HCT116 (cell line): ENCODE results near the gene THBD. TPM values are rescaled to one million over a fixed set of nuclear protein-coding genes. Genes with fewer than 3 reads are reported as not detected.

Experiments
- ATAC-seq: fragments of 200-7000 bp; cut with Tn5 transposase; 2 replicates; pipeline ENCODE4 v1.9.1; 2020; ENCODE audit warnings: mild to moderate bottlenecking, moderate library complexity
- BruUV-seq: library from RNA; stranded (reverse); fragments of 400-500 nt; replicated peaks from 2 replicates; lab custom pipeline; 2021; lab: Mats Ljungman, UMichigan
- CTCF ChIA-PET: fragments of 300-600 bp; sonication (Branson Sonifier 250); formaldehyde crosslinking; loops from one replicate; lab custom pipeline; 2021; ENCODE audit warnings: antibody characterized with exemption; lab: Charles Lee
- POLR2A ChIA-PET: fragments of 300-600, 350-600 bp; sonication (Branson Sonifier 250); formaldehyde crosslinking; loops from one replicate; lab custom pipeline; 2021; ENCODE audit warnings: antibody characterized with exemption; lab: Charles Lee
- RAD21 ChIA-PET, 2 experiments: fragments of 300-600 bp; sonication (Branson Sonifier 250); formaldehyde crosslinking; loops; one replicate each; lab custom pipeline; 2023; ENCODE audit warnings: low total read pairs in 2 of 2; ENCODE audit not compliant: uncharacterized antibody in 2 of 2, unreplicated experiment in 2 of 2, low non-redundant PET in 1 of 2; lab: Charles Lee
- DNase-seq: peaks from one replicate; pipeline ENCODE4 v3.0.0-alpha.2; 2010; ENCODE audit warnings: low read depth, low spot score
- H2AFZ ChIP-seq: fragments of 200-600 bp; shearing (Covaris generic), sonication (generic); 2 replicates; pipeline ENCODE4 v1.6.1; 2017; ENCODE audit warnings: low read depth, mixed run types, mixed read lengths, antibody characterized with exemption, low read length; ENCODE audit not compliant: poor library complexity, severe bottlenecking
- H3K27ac ChIP-seq: 2 replicates; pipeline ENCODE4 v1.5.1; 2012; ENCODE audit warnings: low read depth, low read length
- H3K27me3 ChIP-seq: fragments of 200-600 bp; sonication (generic); 2 replicates; pipeline ENCODE4 v1.6.1; 2016; ENCODE audit warnings: mixed run types, low read length, mixed read lengths; ENCODE audit not compliant: insufficient read depth
- H3K36me3 ChIP-seq, 2 experiments: fragments of 200-500 bp in 1 of 2; fragments of 200-600 bp in 1 of 2; sonication (Bioruptor generic) in 1 of 2; sonication (generic) in 1 of 2; 2 replicates each; pipeline versions ENCODE4 v1.5.1 to v1.6.1; 2014 to 2016; ENCODE audit warnings: low read length in 2 of 2, inconsistent platforms in 1 of 2, mixed read lengths in 1 of 2, mixed run types in 1 of 2; ENCODE audit not compliant: insufficient read depth in 2 of 2, control insufficient read depth in 1 of 2
- H3K4me1 ChIP-seq, 2 experiments: fragments of 200-600 bp in 1 of 2; sonication (generic) in 1 of 2; 2 replicates each; pipeline versions ENCODE4 v1.5.1 to v1.6.1; 2012 to 2017; ENCODE audit warnings: low read length in 2 of 2, inconsistent platforms in 1 of 2, mild to moderate bottlenecking in 1 of 2, mixed read lengths in 1 of 2, mixed run types in 1 of 2, moderate library complexity in 1 of 2; ENCODE audit not compliant: insufficient read depth in 2 of 2, control insufficient read depth in 1 of 2
- H3K4me2 ChIP-seq: fragments of 200-600 bp; sonication (generic); 2 replicates; pipeline ENCODE4 v1.6.1; 2017; ENCODE audit warnings: mixed run types, low read length, mixed read lengths
- H3K4me3 ChIP-seq, 2 experiments: fragments of 200-600 bp in 1 of 2; sonication (generic) in 1 of 2; replicated peaks in 1 of 2; 2 replicates each; pipeline ENCODE4 v1.5.1; 2011 to 2016; ENCODE audit warnings: low read length in 2 of 2, control low read depth in 1 of 2, low read depth in 1 of 2, mild to moderate bottlenecking in 1 of 2, mixed read lengths in 1 of 2, mixed run types in 1 of 2
- H3K79me2 ChIP-seq: fragments of 200-600 bp; sonication (generic); 2 replicates; pipeline ENCODE4 v1.6.1; 2017; ENCODE audit warnings: mild to moderate bottlenecking, mixed run types, low read length, moderate library complexity, mixed read lengths; ENCODE audit not compliant: insufficient read depth
- H3K9ac ChIP-seq: fragments of 200-600 bp; sonication (generic); 2 replicates; pipeline ENCODE4 v1.6.1; 2016; ENCODE audit warnings: low read length, mixed read lengths
- H3K9me2 ChIP-seq: fragments of 200-600 bp; sonication (generic), shearing (Covaris generic); 2 replicates; pipeline ENCODE4 v1.6.1; 2017; ENCODE audit warnings: mixed run types, mild to moderate bottlenecking, moderate library complexity; ENCODE audit not compliant: insufficient read depth
- H3K9me3 ChIP-seq, 2 experiments: fragments of 200-500 bp in 1 of 2; fragments of 200-600 bp in 1 of 2; sonication (Bioruptor generic) in 1 of 2; sonication (generic) in 1 of 2; 2 replicates each; pipeline ENCODE4 v1.6.1; 2014 to 2017; ENCODE audit warnings: low read length in 2 of 2, mixed read lengths in 2 of 2, inconsistent platforms in 1 of 2, low read depth in 1 of 2, mild to moderate bottlenecking in 1 of 2, mixed run types in 1 of 2, moderate library complexity in 1 of 2; ENCODE audit not compliant: control insufficient read depth in 1 of 2, insufficient read depth in 1 of 2
- H4K20me1 ChIP-seq: fragments of 200-600 bp; sonication (generic), shearing (Covaris generic); 2 replicates; pipeline ENCODE4 v1.6.1; 2017; ENCODE audit warnings: mixed run types, mild to moderate bottlenecking, moderate library complexity; ENCODE audit not compliant: insufficient read depth
- ATF3 ChIP-seq: IDR thresholded peaks from 2 replicates; pipeline ENCODE4 v1.6.1; 2012
- CBX3 ChIP-seq: IDR thresholded peaks from 2 replicates; pipeline ENCODE4 v1.6.1; 2012; ENCODE audit warnings: low read depth
- CEBPB ChIP-seq: IDR thresholded peaks from 2 replicates; pipeline ENCODE4 v1.6.1; 2012; ENCODE audit warnings: low read depth
- EGR1 ChIP-seq: IDR thresholded peaks from 2 replicates; pipeline ENCODE4 v1.6.1; 2012; ENCODE audit warnings: low read depth
- EZH2 ChIP-seq: fragments of 200-600 bp; sonication (generic); IDR thresholded peaks from 2 replicates; pipeline ENCODE4 v1.6.1; 2017; ENCODE audit warnings: antibody characterized with exemption, mixed run types
- FOSL1 ChIP-seq: IDR thresholded peaks from 2 replicates; pipeline ENCODE4 v1.6.1; 2012; ENCODE audit warnings: low read depth
- JUND ChIP-seq: IDR thresholded peaks from 2 replicates; pipeline ENCODE4 v1.6.1; 2012
- POLR2A ChIP-seq: IDR thresholded peaks from 2 replicates; pipeline ENCODE4 v1.7.0; 2011; ENCODE audit warnings: borderline replicate concordance; ENCODE audit not compliant: insufficient read depth, insufficient read length; ENCODE audit errors: extremely low read depth
- POLR2AphosphoS5 ChIP-seq: IDR thresholded peaks from 2 replicates; pipeline ENCODE4 v1.6.1; 2011; ENCODE audit warnings: mild to moderate bottlenecking, low read depth, low read length, moderate library complexity
- RAD21 ChIP-seq: IDR thresholded peaks from 2 replicates; pipeline ENCODE4 v1.6.1; 2012; ENCODE audit warnings: low read depth, mild to moderate bottlenecking
- SIN3A ChIP-seq: IDR thresholded peaks from 2 replicates; pipeline ENCODE4 v1.6.1; 2012; ENCODE audit warnings: low read depth
- SP1 ChIP-seq: IDR thresholded peaks from 2 replicates; pipeline ENCODE4 v1.6.1; 2012; ENCODE audit warnings: low read depth
- SRF ChIP-seq: IDR thresholded peaks from 2 replicates; pipeline ENCODE4 v1.6.1; 2012; ENCODE audit warnings: low read depth
- TCF7L2 ChIP-seq: IDR thresholded peaks from 2 replicates; pipeline ENCODE4 v1.7.0; 2011; ENCODE audit warnings: borderline replicate concordance, inconsistent platforms; ENCODE audit not compliant: insufficient read depth, insufficient read length; ENCODE audit errors: extremely low read depth
- YY1 ChIP-seq: IDR thresholded peaks from 2 replicates; pipeline ENCODE4 v1.6.1; 2011; ENCODE audit warnings: low read length, low read depth, moderate library complexity, mild to moderate bottlenecking; ENCODE audit not compliant: insufficient replicate concordance; ENCODE audit errors: extremely low read depth
- ZBTB33 ChIP-seq: IDR thresholded peaks from 2 replicates; pipeline ENCODE4 v1.6.1; 2011; ENCODE audit warnings: mild to moderate bottlenecking, low read length, moderate library complexity; ENCODE audit not compliant: insufficient replicate concordance; ENCODE audit errors: extremely low read depth
- ZNF274 ChIP-seq: fragments of 200-500 bp; sonication (Bioruptor generic); IDR thresholded peaks from 2 replicates; pipeline ENCODE4 v1.6.1; 2014; ENCODE audit warnings: mild to moderate bottlenecking, low read depth, low read length, inconsistent platforms
- intact Hi-C: fragments of 100-400 bp; cut with micrococcal nuclease; formaldehyde crosslinking; loops from 2 replicates; pipeline ENCODE4 v1.10.0; 2022
- total RNA-seq: library from RNA; stranded (reverse); gene quantifications from one replicate; pipeline ENCODE4 v1.2.1, GENCODE V29; 2021; ENCODE audit not compliant: unreplicated experiment
- TF ChIP-seq, protein P1 (sequence below), 3 experiments: fragments of 200-600 bp in 1 of 3; sonication (generic) in 1 of 3; IDR thresholded peaks in 2 of 3; conservative IDR thresholded peaks in 1 of 3; 2 replicates each; pipeline ENCODE4 v1.5.1; 2012 to 2017; ENCODE audit warnings: low read depth in 2 of 3, low read length in 2 of 3, antibody characterized with exemption in 1 of 3, borderline replicate concordance in 1 of 3, control low read depth in 1 of 3, mild to moderate bottlenecking in 1 of 3, mixed read lengths in 1 of 3, mixed run types in 1 of 3, moderate library complexity in 1 of 3; ENCODE audit not compliant: insufficient read depth in 1 of 3
- TF ChIP-seq, protein P2 (sequence below): IDR thresholded peaks from 2 replicates; pipeline ENCODE4 v1.6.1; 2012; ENCODE audit warnings: low read depth
- TF ChIP-seq, protein P3 (sequence below): IDR thresholded peaks from 2 replicates; pipeline ENCODE4 v1.6.1; 2012

Gene THBD
- total RNA-seq, 1 experiment from 2014 or later, result 0.39 TPM

DNA sequence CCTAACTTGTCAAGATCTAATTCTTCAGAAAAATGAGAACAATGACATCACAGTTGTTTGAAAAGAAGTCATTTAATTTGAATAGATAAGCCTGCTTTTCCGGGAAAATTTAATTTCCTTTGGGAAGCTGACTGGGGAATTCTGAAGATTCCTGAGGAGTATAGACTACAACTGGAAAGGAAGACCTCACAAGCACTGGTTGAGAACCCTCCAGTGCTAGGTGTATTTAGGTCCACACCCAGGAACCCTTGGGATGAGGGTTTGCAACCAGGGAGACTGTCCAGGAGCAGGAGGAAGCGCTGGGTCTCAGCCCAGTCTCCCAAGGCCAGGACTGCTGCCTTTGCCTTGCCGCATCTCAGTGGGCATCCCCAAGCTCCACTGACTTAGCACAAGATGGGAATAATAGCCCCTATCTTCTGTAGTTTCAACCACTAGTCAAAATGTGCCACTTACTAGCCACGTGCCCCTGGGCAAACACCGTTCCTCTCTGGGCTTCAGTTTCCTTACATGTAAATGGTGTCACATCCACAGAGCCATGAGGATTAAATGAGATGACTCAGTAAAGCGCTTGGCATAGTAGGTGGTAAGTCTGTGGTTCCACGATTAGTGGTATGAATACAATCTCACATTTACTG is 43.5 kb upstream of the THBD start:
- no peak overlapping the region for H3K4me3 ChIP-seq
- no peaks in the 10 kb centered on the region for H3K9me3 ChIP-seq
- intact Hi-C loops, result no loop called here
- no TSS peak for BruUV-seq
- peaks cover 27% of the 10 kb centered on the region for H3K27me3 ChIP-seq
- DNase-seq, result no peak
- H3K4me2 ChIP-seq, result no peak overlapping the region
- no peaks in the 10 kb centered on the region for H3K79me2 ChIP-seq
- no peaks in the 10 kb centered on the region for H4K20me1 ChIP-seq
- no peak overlapping the region for H2AFZ ChIP-seq
- ATAC-seq, result no peak
- CTCF ChIA-PET, result no interaction called here
- H3K4me1 ChIP-seq, result peaks cover 0 to 10% of the 10 kb centered on the region in 2 experiments; a peak in 3 of 4 replicates
- no peaks in the 10 kb centered on the region for H3K9me2 ChIP-seq
- H3K36me3 ChIP-seq, result no peaks in the 10 kb centered on the region
- no peak overlapping the region for H3K27ac ChIP-seq
- TF ChIP-seq SRF (no peak), RAD21 (no peak), CBX3 (no peak), EGR1 (no peak), YY1 (no peak), CEBPB (no peak), POLR2AphosphoS5 (no peak), ZNF274 (no peak), SIN3A (no peak), ZBTB33 (no peak), FOSL1 (no peak), SP1 (no peak), TCF7L2 (no peak), EZH2 (no peak), ATF3 (no peak), POLR2A (no peak), JUND (no peak)
- TF ChIP-seq, protein P1, sequence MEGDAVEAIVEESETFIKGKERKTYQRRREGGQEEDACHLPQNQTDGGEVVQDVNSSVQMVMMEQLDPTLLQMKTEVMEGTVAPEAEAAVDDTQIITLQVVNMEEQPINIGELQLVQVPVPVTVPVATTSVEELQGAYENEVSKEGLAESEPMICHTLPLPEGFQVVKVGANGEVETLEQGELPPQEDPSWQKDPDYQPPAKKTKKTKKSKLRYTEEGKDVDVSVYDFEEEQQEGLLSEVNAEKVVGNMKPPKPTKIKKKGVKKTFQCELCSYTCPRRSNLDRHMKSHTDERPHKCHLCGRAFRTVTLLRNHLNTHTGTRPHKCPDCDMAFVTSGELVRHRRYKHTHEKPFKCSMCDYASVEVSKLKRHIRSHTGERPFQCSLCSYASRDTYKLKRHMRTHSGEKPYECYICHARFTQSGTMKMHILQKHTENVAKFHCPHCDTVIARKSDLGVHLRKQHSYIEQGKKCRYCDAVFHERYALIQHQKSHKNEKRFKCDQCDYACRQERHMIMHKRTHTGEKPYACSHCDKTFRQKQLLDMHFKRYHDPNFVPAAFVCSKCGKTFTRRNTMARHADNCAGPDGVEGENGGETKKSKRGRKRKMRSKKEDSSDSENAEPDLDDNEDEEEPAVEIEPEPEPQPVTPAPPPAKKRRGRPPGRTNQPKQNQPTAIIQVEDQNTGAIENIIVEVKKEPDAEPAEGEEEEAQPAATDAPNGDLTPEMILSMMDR (IDR thresholded peaks at IDR 0.05 in 2 of 3, conservative IDR thresholded peaks at IDR 0.05 in 1 of 3; ENCODE audit: borderline replicate concordance in 1 of 3, insufficient read depth in 1 of 3, low read depth in 2 of 3, low read length in 2 of 3), result no peak
- TF ChIP-seq, protein P2, sequence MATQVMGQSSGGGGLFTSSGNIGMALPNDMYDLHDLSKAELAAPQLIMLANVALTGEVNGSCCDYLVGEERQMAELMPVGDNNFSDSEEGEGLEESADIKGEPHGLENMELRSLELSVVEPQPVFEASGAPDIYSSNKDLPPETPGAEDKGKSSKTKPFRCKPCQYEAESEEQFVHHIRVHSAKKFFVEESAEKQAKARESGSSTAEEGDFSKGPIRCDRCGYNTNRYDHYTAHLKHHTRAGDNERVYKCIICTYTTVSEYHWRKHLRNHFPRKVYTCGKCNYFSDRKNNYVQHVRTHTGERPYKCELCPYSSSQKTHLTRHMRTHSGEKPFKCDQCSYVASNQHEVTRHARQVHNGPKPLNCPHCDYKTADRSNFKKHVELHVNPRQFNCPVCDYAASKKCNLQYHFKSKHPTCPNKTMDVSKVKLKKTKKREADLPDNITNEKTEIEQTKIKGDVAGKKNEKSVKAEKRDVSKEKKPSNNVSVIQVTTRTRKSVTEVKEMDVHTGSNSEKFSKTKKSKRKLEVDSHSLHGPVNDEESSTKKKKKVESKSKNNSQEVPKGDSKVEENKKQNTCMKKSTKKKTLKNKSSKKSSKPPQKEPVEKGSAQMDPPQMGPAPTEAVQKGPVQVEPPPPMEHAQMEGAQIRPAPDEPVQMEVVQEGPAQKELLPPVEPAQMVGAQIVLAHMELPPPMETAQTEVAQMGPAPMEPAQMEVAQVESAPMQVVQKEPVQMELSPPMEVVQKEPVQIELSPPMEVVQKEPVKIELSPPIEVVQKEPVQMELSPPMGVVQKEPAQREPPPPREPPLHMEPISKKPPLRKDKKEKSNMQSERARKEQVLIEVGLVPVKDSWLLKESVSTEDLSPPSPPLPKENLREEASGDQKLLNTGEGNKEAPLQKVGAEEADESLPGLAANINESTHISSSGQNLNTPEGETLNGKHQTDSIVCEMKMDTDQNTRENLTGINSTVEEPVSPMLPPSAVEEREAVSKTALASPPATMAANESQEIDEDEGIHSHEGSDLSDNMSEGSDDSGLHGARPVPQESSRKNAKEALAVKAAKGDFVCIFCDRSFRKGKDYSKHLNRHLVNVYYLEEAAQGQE, result no peak
- TF ChIP-seq, protein P3, sequence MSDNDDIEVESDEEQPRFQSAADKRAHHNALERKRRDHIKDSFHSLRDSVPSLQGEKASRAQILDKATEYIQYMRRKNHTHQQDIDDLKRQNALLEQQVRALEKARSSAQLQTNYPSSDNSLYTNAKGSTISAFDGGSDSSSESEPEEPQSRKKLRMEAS, result no peak
- POLR2A ChIA-PET, result no interaction called here
- H3K9ac ChIP-seq, result no peak overlapping the region
- RAD21 ChIA-PET, result no interaction called here
